ENCODE results near the gene ATG4A.

ATG4A gene

GRCh38 chrX:108134724-108135123, 43.1 kb downstream of the ATG4A start:
- ATAC-seq, result no peak
- TF ChIP-seq ISL1 (CRISPR knock-in tag; IDR thresholded peaks at IDR 0.05), result no peak
- TF ChIP-seq, protein P1, sequence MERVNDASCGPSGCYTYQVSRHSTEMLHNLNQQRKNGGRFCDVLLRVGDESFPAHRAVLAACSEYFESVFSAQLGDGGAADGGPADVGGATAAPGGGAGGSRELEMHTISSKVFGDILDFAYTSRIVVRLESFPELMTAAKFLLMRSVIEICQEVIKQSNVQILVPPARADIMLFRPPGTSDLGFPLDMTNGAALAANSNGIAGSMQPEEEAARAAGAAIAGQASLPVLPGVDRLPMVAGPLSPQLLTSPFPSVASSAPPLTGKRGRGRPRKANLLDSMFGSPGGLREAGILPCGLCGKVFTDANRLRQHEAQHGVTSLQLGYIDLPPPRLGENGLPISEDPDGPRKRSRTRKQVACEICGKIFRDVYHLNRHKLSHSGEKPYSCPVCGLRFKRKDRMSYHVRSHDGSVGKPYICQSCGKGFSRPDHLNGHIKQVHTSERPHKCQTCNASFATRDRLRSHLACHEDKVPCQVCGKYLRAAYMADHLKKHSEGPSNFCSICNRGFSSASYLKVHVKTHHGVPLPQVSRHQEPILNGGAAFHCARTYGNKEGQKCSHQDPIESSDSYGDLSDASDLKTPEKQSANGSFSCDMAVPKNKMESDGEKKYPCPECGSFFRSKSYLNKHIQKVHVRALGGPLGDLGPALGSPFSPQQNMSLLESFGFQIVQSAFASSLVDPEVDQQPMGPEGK (CRISPR knock-in tag; IDR thresholded peaks at IDR 0.05; ENCODE audit: borderline replicate concordance), result no peak
- TF ChIP-seq TCF4 (CRISPR knock-in tag; IDR thresholded peaks at IDR 0.05; ENCODE audit: borderline replicate concordance), result no peak
- TF ChIP-seq TOX (CRISPR knock-in tag; IDR thresholded peaks at IDR 0.05; ENCODE audit: borderline replicate concordance), result no peak
- TF ChIP-seq, protein P2, sequence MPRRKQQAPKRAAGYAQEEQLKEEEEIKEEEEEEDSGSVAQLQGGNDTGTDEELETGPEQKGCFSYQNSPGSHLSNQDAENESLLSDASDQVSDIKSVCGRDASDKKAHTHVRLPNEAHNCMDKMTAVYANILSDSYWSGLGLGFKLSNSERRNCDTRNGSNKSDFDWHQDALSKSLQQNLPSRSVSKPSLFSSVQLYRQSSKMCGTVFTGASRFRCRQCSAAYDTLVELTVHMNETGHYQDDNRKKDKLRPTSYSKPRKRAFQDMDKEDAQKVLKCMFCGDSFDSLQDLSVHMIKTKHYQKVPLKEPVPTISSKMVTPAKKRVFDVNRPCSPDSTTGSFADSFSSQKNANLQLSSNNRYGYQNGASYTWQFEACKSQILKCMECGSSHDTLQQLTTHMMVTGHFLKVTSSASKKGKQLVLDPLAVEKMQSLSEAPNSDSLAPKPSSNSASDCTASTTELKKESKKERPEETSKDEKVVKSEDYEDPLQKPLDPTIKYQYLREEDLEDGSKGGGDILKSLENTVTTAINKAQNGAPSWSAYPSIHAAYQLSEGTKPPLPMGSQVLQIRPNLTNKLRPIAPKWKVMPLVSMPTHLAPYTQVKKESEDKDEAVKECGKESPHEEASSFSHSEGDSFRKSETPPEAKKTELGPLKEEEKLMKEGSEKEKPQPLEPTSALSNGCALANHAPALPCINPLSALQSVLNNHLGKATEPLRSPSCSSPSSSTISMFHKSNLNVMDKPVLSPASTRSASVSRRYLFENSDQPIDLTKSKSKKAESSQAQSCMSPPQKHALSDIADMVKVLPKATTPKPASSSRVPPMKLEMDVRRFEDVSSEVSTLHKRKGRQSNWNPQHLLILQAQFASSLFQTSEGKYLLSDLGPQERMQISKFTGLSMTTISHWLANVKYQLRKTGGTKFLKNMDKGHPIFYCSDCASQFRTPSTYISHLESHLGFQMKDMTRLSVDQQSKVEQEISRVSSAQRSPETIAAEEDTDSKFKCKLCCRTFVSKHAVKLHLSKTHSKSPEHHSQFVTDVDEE (CRISPR knock-in tag; IDR thresholded peaks at IDR 0.05), result no peak
- no peak for TF ChIP-seq ESRRG (CRISPR knock-in tag; IDR thresholded peaks at IDR 0.05)
- no peak for TF ChIP-seq ZNF8 (CRISPR knock-in tag; IDR thresholded peaks at IDR 0.05)
- no peak for TF ChIP-seq ZC3H10 (CRISPR knock-in tag; IDR thresholded peaks at IDR 0.05)
- TF ChIP-seq ZNF70 (CRISPR knock-in tag; IDR thresholded peaks at IDR 0.05), result no peak
- no peak for TF ChIP-seq ARNTL (CRISPR knock-in tag; IDR thresholded peaks at IDR 0.05; ENCODE audit: borderline replicate concordance, low read depth)
- TF ChIP-seq RARB (CRISPR knock-in tag; IDR thresholded peaks at IDR 0.05), result no peak
- TF ChIP-seq PPARA (CRISPR knock-in tag; IDR thresholded peaks at IDR 0.05; ENCODE audit: borderline replicate concordance), result no peak
- no peak for TF ChIP-seq ZFP30 (CRISPR knock-in tag; IDR thresholded peaks at IDR 0.05)
- TF ChIP-seq, protein P3, sequence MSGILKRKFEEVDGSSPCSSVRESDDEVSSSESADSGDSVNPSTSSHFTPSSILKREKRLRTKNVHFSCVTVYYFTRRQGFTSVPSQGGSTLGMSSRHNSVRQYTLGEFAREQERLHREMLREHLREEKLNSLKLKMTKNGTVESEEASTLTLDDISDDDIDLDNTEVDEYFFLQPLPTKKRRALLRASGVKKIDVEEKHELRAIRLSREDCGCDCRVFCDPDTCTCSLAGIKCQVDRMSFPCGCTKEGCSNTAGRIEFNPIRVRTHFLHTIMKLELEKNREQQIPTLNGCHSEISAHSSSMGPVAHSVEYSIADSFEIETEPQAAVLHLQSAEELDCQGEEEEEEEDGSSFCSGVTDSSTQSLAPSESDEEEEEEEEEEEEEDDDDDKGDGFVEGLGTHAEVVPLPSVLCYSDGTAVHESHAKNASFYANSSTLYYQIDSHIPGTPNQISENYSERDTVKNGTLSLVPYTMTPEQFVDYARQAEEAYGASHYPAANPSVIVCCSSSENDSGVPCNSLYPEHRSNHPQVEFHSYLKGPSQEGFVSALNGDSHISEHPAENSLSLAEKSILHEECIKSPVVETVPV (CRISPR knock-in tag; IDR thresholded peaks at IDR 0.05), result no peak
- TF ChIP-seq, protein P4, sequence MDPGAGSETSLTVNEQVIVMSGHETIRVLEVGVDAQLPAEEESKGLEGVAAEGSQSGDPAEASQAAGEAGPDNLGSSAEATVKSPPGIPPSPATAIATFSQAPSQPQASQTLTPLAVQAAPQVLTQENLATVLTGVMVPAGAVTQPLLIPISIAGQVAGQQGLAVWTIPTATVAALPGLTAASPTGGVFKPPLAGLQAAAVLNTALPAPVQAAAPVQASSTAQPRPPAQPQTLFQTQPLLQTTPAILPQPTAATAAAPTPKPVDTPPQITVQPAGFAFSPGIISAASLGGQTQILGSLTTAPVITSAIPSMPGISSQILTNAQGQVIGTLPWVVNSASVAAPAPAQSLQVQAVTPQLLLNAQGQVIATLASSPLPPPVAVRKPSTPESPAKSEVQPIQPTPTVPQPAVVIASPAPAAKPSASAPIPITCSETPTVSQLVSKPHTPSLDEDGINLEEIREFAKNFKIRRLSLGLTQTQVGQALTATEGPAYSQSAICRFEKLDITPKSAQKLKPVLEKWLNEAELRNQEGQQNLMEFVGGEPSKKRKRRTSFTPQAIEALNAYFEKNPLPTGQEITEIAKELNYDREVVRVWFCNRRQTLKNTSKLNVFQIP (CRISPR knock-in tag; IDR thresholded peaks at IDR 0.05; ENCODE audit: borderline replicate concordance, low read depth), result no peak
- no peak for TF ChIP-seq CSDC2 (CRISPR knock-in tag; IDR thresholded peaks at IDR 0.05)
- no peak for TF ChIP-seq SNAI2 (CRISPR knock-in tag; IDR thresholded peaks at IDR 0.05)

DNA sequence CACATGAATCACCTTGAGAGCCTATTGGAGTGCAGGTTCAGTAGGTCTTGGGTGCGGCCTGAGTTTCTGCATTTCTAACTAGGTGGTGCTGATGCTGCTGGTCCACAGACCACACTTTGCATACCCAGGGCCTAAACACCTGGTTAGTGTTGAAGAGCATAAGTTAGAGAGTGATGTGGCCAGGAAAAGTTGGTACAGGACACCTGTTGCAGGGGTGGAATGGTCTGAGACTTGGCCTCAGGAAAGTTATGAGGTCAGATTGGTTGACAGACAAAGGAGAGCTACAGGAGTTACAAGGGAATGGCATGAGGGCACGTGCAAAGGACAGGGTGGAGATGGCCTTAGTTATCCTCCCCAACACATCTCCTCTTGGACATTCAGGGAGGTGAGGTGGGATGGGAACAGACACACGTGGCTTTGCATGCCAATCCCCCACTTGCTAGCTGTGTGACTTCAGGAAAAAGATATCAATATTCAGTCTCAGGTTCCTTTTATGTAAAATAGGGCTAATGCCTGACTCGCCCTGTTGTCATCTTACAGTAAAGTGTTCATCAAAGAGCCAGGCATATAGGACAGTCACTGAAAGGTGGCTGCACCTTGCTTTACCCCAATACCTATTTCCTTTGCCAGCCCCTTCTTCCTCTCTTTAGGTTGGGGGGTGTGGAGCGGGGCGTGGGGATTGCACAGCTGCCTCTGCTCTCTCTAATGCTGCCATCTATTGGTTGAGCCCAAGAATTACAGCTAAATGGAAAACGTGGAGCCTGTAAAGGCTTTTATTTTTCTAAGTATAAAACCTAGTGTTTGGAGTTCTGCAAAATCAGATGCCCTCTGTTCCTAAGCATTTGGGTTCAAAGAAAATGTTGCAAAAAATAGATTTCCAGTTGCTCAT, 47.5 kb downstream of the ATG4A start:
- no peak for TF ChIP-seq ISL1 (CRISPR knock-in tag; IDR thresholded peaks at IDR 0.05)
- no peak for TF ChIP-seq ZNF8 (CRISPR knock-in tag; IDR thresholded peaks at IDR 0.05)
- TF ChIP-seq CSDC2 (CRISPR knock-in tag; IDR thresholded peaks at IDR 0.05), result no peak
- no peak for TF ChIP-seq OSR1 (CRISPR knock-in tag; IDR thresholded peaks at IDR 0.05)
- TF ChIP-seq, protein P4 (CRISPR knock-in tag; IDR thresholded peaks at IDR 0.05; ENCODE audit: borderline replicate concordance, low read depth), result no peak
- no peak for TF ChIP-seq ZNF565 (CRISPR knock-in tag; conservative IDR thresholded peaks at IDR 0.05; ENCODE audit: low read depth)
- no peak for TF ChIP-seq BACH2 (CRISPR knock-in tag; IDR thresholded peaks at IDR 0.05; ENCODE audit: borderline replicate concordance)
- 0 out of 3 replicates have a peak, but pooled peaks have one; percentile 20 for ATAC-seq
